Measurements from ENCODE around the gene IFNK. TPM values are rescaled to one million over a fixed set of nuclear protein-coding genes. Genes with fewer than 3 reads are reported as not detected.

Gene IFNK
- total and polyA plus RNA-seq, 8 donors: 0.14 TPM; not detected in 7

- Histone ChIP-seq H3K4me1 (no peaks in the 10 kb centered on the region), H3K27ac (no peak overlapping the region), H3K4me3 (no peak overlapping the region), H3K36me3 (no peaks in the 10 kb centered on the region), H3K27me3 (no peaks in the 10 kb centered on the region), H3K9me3 (peaks cover 0 to 3% of the 10 kb centered on the region in 2 donors)
- no peak for ATAC-seq
- intact Hi-C loops (cut with DNase I): no loop called here
- no peak for DNase-seq
- TF ChIP-seq, protein P1, sequence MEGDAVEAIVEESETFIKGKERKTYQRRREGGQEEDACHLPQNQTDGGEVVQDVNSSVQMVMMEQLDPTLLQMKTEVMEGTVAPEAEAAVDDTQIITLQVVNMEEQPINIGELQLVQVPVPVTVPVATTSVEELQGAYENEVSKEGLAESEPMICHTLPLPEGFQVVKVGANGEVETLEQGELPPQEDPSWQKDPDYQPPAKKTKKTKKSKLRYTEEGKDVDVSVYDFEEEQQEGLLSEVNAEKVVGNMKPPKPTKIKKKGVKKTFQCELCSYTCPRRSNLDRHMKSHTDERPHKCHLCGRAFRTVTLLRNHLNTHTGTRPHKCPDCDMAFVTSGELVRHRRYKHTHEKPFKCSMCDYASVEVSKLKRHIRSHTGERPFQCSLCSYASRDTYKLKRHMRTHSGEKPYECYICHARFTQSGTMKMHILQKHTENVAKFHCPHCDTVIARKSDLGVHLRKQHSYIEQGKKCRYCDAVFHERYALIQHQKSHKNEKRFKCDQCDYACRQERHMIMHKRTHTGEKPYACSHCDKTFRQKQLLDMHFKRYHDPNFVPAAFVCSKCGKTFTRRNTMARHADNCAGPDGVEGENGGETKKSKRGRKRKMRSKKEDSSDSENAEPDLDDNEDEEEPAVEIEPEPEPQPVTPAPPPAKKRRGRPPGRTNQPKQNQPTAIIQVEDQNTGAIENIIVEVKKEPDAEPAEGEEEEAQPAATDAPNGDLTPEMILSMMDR (IDR thresholded peaks at IDR 0.05): no peak
Observed at GRCh38 chr9:27489087-27489876, 34.8 kb upstream of the IFNK start.

DNA sequence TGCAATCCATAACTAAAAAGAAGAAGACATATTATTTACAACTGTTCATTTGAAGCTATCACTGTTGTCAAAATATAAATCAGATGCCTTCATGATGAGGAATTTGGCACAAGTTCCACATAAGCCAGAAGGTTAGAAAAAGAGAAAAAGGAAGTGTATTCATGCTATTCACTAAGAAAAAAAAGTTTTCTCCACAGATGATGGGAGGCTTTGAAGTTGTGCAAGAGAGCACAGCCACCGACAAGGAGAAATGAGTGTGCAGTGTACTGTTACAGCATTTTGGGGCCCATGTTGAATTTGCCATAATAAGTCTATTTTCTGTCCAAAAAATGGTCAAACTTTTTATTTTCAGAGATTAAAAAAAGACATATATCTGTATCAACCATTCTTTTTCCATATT is 32.9 kb upstream of the IFNK start:
- H3K27ac ChIP-seq: no peak overlapping the region
- TF ChIP-seq, protein P1 (IDR thresholded peaks at IDR 0.05): no peak
- H3K4me1 ChIP-seq: no peaks in the 10 kb centered on the region
- DNase-seq: no peak
- peak; percentile 58 for ATAC-seq
- intact Hi-C loops (cut with DNase I): no loop called here
- peaks cover 0 to 5% of the 10 kb centered on the region in 2 donors for H3K9me3 ChIP-seq
- no peak overlapping the region for H3K4me3 ChIP-seq
- no peaks in the 10 kb centered on the region for H3K36me3 ChIP-seq
- no peaks in the 10 kb centered on the region for H3K27me3 ChIP-seq

GRCh38 chr9:27495480-27496134 is 28.5 kb upstream of the IFNK start:
- no peak for DNase-seq

DNA sequence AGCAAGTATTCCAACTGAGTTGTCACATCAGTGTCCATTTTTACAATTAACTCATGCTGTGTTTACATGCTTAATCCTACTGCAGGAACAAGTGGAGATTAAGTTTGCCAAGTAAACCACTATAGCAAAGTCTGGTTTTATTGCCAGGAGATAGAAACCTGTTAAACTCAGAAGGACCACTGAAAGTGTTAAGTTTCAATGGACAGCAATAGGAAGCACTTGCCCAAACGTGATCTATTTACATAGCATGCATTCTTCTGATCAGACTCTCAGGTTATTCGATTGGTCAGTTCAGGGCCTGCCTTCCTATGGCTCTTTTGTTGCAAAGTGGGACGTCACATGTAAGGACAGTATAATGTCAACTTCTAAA is 28.0 kb upstream of the IFNK start:
- H3K4me1 ChIP-seq: peaks cover 0 to 10% of the 10 kb centered on the region in 2 donors
- ATAC-seq (no peak), DNase-seq (no peak)
- TF ChIP-seq, protein P1 (IDR thresholded peaks at IDR 0.05): no peak
- H3K9me3 ChIP-seq: peaks cover 0 to 5% of the 10 kb centered on the region in 2 donors
- H3K27ac ChIP-seq: no peak overlapping the region
- no peaks in the 10 kb centered on the region for H3K27me3 ChIP-seq
- no peak overlapping the region for H3K4me3 ChIP-seq
- no peaks in the 10 kb centered on the region for H3K36me3 ChIP-seq
- intact Hi-C loops (cut with DNase I): no loop called here

More at GRCh38 chr9:27495480-27496134, 28.5 kb upstream of the IFNK start:
- TF ChIP-seq, protein P1 (IDR thresholded peaks at IDR 0.05): no peak
- H3K36me3 ChIP-seq: no peaks in the 10 kb centered on the region
- H3K27me3 ChIP-seq: no peaks in the 10 kb centered on the region
- ATAC-seq: no peak
- H3K4me1 ChIP-seq: peaks cover 0 to 10% of the 10 kb centered on the region in 2 donors
- H3K9me3 ChIP-seq: peaks cover 0 to 5% of the 10 kb centered on the region in 2 donors
- intact Hi-C loops (cut with DNase I): no loop called here
- H3K4me3 ChIP-seq: no peak overlapping the region
- no peak overlapping the region for H3K27ac ChIP-seq

DNA sequence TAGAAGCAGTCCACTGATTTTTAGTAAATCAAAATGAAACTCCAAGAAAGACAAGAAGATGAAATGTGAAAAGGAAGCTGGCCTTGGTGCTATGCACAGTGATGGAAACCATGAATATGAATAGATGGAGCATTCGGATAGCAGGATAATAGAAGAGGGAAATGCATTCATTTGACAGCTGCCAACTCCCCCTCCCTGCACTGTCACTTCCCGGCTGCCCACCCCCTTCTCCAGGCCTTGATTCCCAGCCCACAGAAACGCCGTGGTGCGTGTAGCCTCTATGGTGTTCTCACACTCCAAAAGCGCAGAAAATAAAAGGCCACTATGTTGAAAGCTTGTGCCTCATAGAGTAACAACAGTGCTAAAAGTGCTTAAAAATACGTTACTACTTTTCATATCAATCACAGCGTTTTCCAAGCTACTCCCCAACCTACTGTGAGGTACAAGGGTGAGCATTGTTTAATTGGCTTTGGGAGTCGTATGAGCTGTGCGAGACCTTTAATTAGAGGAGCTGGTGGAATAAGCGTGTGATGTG is 26.1 kb upstream of the IFNK start:
- TF ChIP-seq, protein P1 (IDR thresholded peaks at IDR 0.05): no peak
- Histone ChIP-seq H3K27ac (no peak overlapping the region), H3K4me1 (peaks cover 0 to 10% of the 10 kb centered on the region in 2 donors), H3K9me3 (peaks cover 0 to 5% of the 10 kb centered on the region in 2 donors), H3K36me3 (no peaks in the 10 kb centered on the region), H3K27me3 (no peaks in the 10 kb centered on the region), H3K4me3 (no peak overlapping the region)
- intact Hi-C loops (cut with DNase I): no loop called here
- DNase-seq: no peak
- ATAC-seq: no peak

All from left lung (tissue), 10 donors.